Epithelial cell of umbilical artery (primary cell): Measurements from ENCODE around the gene CPSF6. TPM values are rescaled to one million over a fixed set of nuclear protein-coding genes. Genes with fewer than 3 reads are reported as not detected.

ENCODE experiments used
- total RNA-seq: library from RNA; depleted of rRNA; stranded (reverse); fragments of >200 nt; gene quantifications from 2 replicates; pipeline ENCODE4 v1.2.3, GENCODE V29; 2014

Gene CPSF6, protein sequence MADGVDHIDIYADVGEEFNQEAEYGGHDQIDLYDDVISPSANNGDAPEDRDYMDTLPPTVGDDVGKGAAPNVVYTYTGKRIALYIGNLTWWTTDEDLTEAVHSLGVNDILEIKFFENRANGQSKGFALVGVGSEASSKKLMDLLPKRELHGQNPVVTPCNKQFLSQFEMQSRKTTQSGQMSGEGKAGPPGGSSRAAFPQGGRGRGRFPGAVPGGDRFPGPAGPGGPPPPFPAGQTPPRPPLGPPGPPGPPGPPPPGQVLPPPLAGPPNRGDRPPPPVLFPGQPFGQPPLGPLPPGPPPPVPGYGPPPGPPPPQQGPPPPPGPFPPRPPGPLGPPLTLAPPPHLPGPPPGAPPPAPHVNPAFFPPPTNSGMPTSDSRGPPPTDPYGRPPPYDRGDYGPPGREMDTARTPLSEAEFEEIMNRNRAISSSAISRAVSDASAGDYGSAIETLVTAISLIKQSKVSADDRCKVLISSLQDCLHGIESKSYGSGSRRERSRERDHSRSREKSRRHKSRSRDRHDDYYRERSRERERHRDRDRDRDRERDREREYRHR
- total RNA-seq = 19.5 and 22.0 TPM in 2 replicates

DNA sequence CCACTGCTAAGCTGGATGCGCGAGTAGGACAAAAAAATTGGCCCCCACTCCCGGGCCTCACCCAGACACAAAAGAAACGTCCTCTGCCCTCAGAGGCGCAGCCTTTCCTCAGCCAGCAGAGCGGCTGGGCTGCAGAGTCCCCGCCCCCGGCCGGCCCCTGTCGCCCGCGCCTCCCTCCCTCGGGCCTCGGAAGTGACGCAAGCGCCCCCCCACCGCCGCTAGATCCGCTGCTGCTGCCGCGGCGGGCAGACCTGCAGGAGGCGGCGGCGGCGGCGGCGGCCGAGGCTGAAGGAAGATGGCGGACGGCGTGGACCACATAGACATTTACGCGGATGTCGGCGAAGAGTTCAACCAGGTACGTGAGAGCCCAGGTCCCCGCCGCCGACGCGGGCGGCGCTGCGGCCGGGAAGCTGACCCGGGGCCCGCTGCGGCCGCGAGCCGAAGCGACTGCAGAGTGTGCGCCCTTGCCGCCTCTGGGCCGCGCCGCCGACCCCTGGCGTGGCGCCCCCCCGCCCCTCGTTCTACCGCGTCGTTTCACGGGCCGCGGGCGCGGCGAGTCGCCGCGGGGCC is at the start of gene CPSF6:
TSS of gene CPSF6 (plus strand) at position 218 of the 570 bp plus-strand sequence. CDS start at position 296, 78 bp downstream.

Other genes starting within 250 kb of the CPSF6 start
- gene LYZ, start 108.8 kb downstream of the CPSF6 start, total RNA-seq = not detected in 2 replicates
- 24.0 and 28.7 TPM in 2 replicates for gene YEATS4, start 120.2 kb downstream of the CPSF6 start, total RNA-seq
- gene FRS2, start 230.8 kb downstream of the CPSF6 start, total RNA-seq = 21.1 and 23.1 TPM in 2 replicates